ENCODE measurements around the gene ZDHHC14.

The ZDHHC14 gene

DNA sequence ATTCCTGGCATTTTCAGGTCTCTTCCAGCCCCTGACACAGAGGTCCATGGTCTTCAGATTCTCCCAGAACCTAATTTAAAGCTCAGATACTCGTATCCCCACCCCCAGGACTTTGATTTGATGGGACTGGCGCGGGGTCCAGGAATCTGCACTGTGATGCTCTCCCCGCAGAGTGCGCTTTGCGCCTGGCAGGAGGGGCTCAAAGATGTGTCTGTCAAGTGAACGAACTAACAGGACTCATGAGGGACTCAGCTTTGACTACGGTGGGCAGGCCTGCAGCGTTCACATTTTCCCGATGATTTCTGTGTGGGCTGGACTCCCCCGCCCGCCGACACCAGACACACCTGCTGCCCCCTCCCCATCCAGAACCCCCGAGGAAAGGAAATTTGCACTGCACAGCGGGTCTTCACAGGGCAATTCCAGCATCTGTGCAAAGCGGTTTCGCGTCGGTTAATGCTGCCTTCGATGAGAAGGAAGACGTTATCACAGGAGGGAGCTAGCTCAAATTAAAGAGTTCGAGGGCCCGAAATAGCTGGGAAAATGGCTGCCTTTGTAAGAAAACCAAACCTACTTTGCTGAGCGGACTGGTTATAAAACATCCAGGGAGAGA is 90.2 kb downstream of the ZDHHC14 start:
- H2AK5ac ChIP-seq (ENCODE audit: low read depth, low read length) = no peak overlapping the region
- no peak overlapping the region for H2BK15ac ChIP-seq (ENCODE audit: low read length)
- no peak overlapping the region for H3K4me2 ChIP-seq (ENCODE audit: insufficient read depth, low read length, poor library complexity, severe bottlenecking)
- peak overlapping the region; percentile 41 for H3K18ac ChIP-seq (ENCODE audit: low read length)
- no peak overlapping the region for H3K27ac ChIP-seq (replicated peaks; ENCODE audit: low read length)
- no peaks in the 10 kb centered on the region for H3K36me3 ChIP-seq (replicated peaks in 1 of 2; ENCODE audit: control insufficient read depth in 2 of 2, insufficient read depth in 2 of 2, low read length in 2 of 2)
- H2BK12ac ChIP-seq (ENCODE audit: low read length) = no peak overlapping the region
- WGBS, 2 donors (ENCODE audit: extremely low coverage in 2 of 2, insufficient read length in 2 of 2, insufficient replicate concordance in 1 of 2) = no CpG with 5 or more reads among the region's 24 CpGs
- H4K91ac ChIP-seq (ENCODE audit: low read depth, low read length, poor library complexity) = no peak overlapping the region
- no peak overlapping the region for H3K4ac ChIP-seq (ENCODE audit: low read length)
- no peak overlapping the region for H4K8ac ChIP-seq (ENCODE audit: low read depth, low read length)
- H3K4me3 ChIP-seq (ENCODE audit: low read length in 2 of 2) = no peak overlapping the region
- H3K4me1 ChIP-seq (ENCODE audit: control insufficient read depth in 2 of 2, insufficient read depth in 1 of 2, low read depth in 1 of 2, low read length in 2 of 2) = peaks cover under 1% of the 10 kb centered on the region in 2 donors
- no peaks in the 10 kb centered on the region for H3K9me3 ChIP-seq (replicated peaks in 1 of 2; ENCODE audit: control insufficient read depth in 2 of 2, insufficient read depth in 1 of 2, low read depth in 1 of 2, low read length in 2 of 2)
- H3K23ac ChIP-seq (ENCODE audit: low read depth, low read length, poor library complexity) = peak overlapping the region; percentile 39
- H3K14ac ChIP-seq (ENCODE audit: low read length) = no peak overlapping the region
- DNase-seq (ENCODE audit: low spot score) = no peak
- no peak overlapping the region for H3K9ac ChIP-seq (ENCODE audit: low read depth, low read length, poor library complexity)
- H3K79me1 ChIP-seq (ENCODE audit: low read depth, low read length) = no peaks in the 10 kb centered on the region
- no peak overlapping the region for H2BK5ac ChIP-seq (ENCODE audit: low read length)
- peak overlapping the region; percentile 1 for H2AFZ ChIP-seq (ENCODE audit: low read length)
- H3K27me3 ChIP-seq (ENCODE audit: control insufficient read depth in 3 of 3, insufficient read depth in 3 of 3, low read depth in 1 of 3, low read length in 3 of 3) = no peaks in the 10 kb centered on the region
- no peak overlapping the region for H2BK120ac ChIP-seq (ENCODE audit: low read depth, low read length)

GRCh38 chr6:157471895-157472686 is 91.1 kb downstream of the ZDHHC14 start:
- Histone ChIP-seq H3K27ac (replicated peaks; ENCODE audit: low read length) (no peak overlapping the region), H3K4me3 (ENCODE audit: low read length in 2 of 2) (no peak overlapping the region), H3K36me3 (replicated peaks in 1 of 2; ENCODE audit: control insufficient read depth in 2 of 2, insufficient read depth in 2 of 2, low read length in 2 of 2) (no peaks in the 10 kb centered on the region), H4K91ac (ENCODE audit: low read depth, low read length, poor library complexity) (no peak overlapping the region), H3K18ac (ENCODE audit: low read length) (no peak overlapping the region), H3K27me3 (ENCODE audit: control insufficient read depth in 3 of 3, insufficient read depth in 3 of 3, low read depth in 1 of 3, low read length in 3 of 3) (no peaks in the 10 kb centered on the region), H3K4me1 (ENCODE audit: control insufficient read depth in 2 of 2, insufficient read depth in 1 of 2, low read depth in 1 of 2, low read length in 2 of 2) (no peaks in the 10 kb centered on the region), H3K9me3 (replicated peaks in 1 of 2; ENCODE audit: control insufficient read depth in 2 of 2, insufficient read depth in 1 of 2, low read depth in 1 of 2, low read length in 2 of 2) (no peaks in the 10 kb centered on the region), H3K9ac (ENCODE audit: low read depth, low read length, poor library complexity) (no peak overlapping the region), H2BK12ac (ENCODE audit: low read length) (no peak overlapping the region), H3K23ac (ENCODE audit: low read depth, low read length, poor library complexity) (no peak overlapping the region), H2BK15ac (ENCODE audit: low read length) (no peak overlapping the region), H3K4ac (ENCODE audit: low read length) (no peak overlapping the region), H4K8ac (ENCODE audit: low read depth, low read length) (no peak overlapping the region), H3K4me2 (ENCODE audit: insufficient read depth, low read length, poor library complexity, severe bottlenecking) (no peak overlapping the region), H3K79me1 (ENCODE audit: low read depth, low read length) (no peaks in the 10 kb centered on the region), H2BK120ac (ENCODE audit: low read depth, low read length) (no peak overlapping the region), H2AK5ac (ENCODE audit: low read depth, low read length) (peak overlapping the region; percentile 9), H2BK5ac (ENCODE audit: low read length) (no peak overlapping the region), H2AFZ (ENCODE audit: low read length) (no peak overlapping the region), H3K14ac (ENCODE audit: low read length) (no peak overlapping the region)
- WGBS, 2 donors (ENCODE audit: extremely low coverage in 2 of 2, insufficient read length in 2 of 2, insufficient replicate concordance in 1 of 2) = no CpG with 5 or more reads among the region's 17 CpGs
- no peak for DNase-seq (ENCODE audit: low spot score)

DNA sequence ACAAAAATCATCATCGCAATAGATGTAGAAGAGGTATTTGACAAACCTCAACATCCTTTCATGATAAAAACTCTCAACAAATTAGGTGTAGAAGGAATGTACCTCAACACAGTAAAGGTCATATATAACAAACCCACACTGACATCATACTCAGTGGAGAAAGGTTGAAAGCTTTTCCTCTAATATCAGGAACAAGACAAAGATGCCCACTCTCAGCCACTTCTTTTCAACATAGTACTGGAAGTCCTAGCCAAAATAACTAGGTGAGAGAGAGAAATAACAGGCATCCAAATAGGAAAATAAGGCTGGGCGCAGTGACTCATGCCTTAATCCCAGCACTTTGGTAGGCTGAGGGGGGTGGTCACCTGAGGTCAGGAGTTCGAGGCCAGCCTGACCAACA is 95.8 kb downstream of the ZDHHC14 start:
- H3K4me3 ChIP-seq (ENCODE audit: low read length in 2 of 2) = no peak overlapping the region

GRCh38 chr6:157478926-157479325 is 97.9 kb downstream of the ZDHHC14 start:
- no peak overlapping the region for H2BK5ac ChIP-seq (ENCODE audit: low read length)
- no peak overlapping the region for H3K27ac ChIP-seq (replicated peaks; ENCODE audit: low read length)
- H3K4ac ChIP-seq (ENCODE audit: low read length) = no peak overlapping the region
- H3K14ac ChIP-seq (ENCODE audit: low read length) = no peak overlapping the region
- no peaks in the 10 kb centered on the region for H3K4me1 ChIP-seq (ENCODE audit: control insufficient read depth in 2 of 2, insufficient read depth in 1 of 2, low read depth in 1 of 2, low read length in 2 of 2)
- no peak overlapping the region for H2AK5ac ChIP-seq (ENCODE audit: low read depth, low read length)
- no CpG with 5 or more reads among the region's 2 CpGs for WGBS, 2 donors (ENCODE audit: extremely low coverage in 2 of 2, insufficient read length in 2 of 2, insufficient replicate concordance in 1 of 2)
- no peaks in the 10 kb centered on the region for H3K36me3 ChIP-seq (replicated peaks in 1 of 2; ENCODE audit: control insufficient read depth in 2 of 2, insufficient read depth in 2 of 2, low read length in 2 of 2)
- no peak overlapping the region for H3K4me3 ChIP-seq (ENCODE audit: low read length in 2 of 2)
- H3K4me2 ChIP-seq (ENCODE audit: insufficient read depth, low read length, poor library complexity, severe bottlenecking) = no peak overlapping the region
- no peak overlapping the region for H4K91ac ChIP-seq (ENCODE audit: low read depth, low read length, poor library complexity)
- H4K8ac ChIP-seq (ENCODE audit: low read depth, low read length) = no peak overlapping the region
- no peak overlapping the region for H2BK12ac ChIP-seq (ENCODE audit: low read length)
- H2BK120ac ChIP-seq (ENCODE audit: low read depth, low read length) = no peak overlapping the region
- H3K18ac ChIP-seq (ENCODE audit: low read length) = no peak overlapping the region
- no peaks in the 10 kb centered on the region for H3K9me3 ChIP-seq (replicated peaks in 1 of 2; ENCODE audit: control insufficient read depth in 2 of 2, insufficient read depth in 1 of 2, low read depth in 1 of 2, low read length in 2 of 2)
- H3K79me1 ChIP-seq (ENCODE audit: low read depth, low read length) = no peaks in the 10 kb centered on the region
- no peak overlapping the region for H2BK15ac ChIP-seq (ENCODE audit: low read length)
- no peak for DNase-seq (ENCODE audit: low spot score)
- H2AFZ ChIP-seq (ENCODE audit: low read length) = no peak overlapping the region
- no peak overlapping the region for H3K23ac ChIP-seq (ENCODE audit: low read depth, low read length, poor library complexity)
- no peaks in the 10 kb centered on the region for H3K27me3 ChIP-seq (ENCODE audit: control insufficient read depth in 3 of 3, insufficient read depth in 3 of 3, low read depth in 1 of 3, low read length in 3 of 3)
- no peak overlapping the region for H3K9ac ChIP-seq (ENCODE audit: low read depth, low read length, poor library complexity)

More for the DNA sequence above, 95.8 kb downstream of the ZDHHC14 start:
- no CpG with 5 or more reads among the region's 3 CpGs for WGBS, 2 donors (ENCODE audit: extremely low coverage in 2 of 2, insufficient read length in 2 of 2, insufficient replicate concordance in 1 of 2)
- Histone ChIP-seq H3K4me2 (ENCODE audit: insufficient read depth, low read length, poor library complexity, severe bottlenecking) (no peak overlapping the region), H3K14ac (ENCODE audit: low read length) (no peak overlapping the region), H2BK120ac (ENCODE audit: low read depth, low read length) (no peak overlapping the region), H3K79me1 (ENCODE audit: low read depth, low read length) (no peaks in the 10 kb centered on the region), H2BK5ac (ENCODE audit: low read length) (no peak overlapping the region), H4K8ac (ENCODE audit: low read depth, low read length) (no peak overlapping the region), H3K9ac (ENCODE audit: low read depth, low read length, poor library complexity) (no peak overlapping the region), H2AFZ (ENCODE audit: low read length) (no peak overlapping the region), H3K4me1 (ENCODE audit: control insufficient read depth in 2 of 2, insufficient read depth in 1 of 2, low read depth in 1 of 2, low read length in 2 of 2) (no peaks in the 10 kb centered on the region), H3K27me3 (ENCODE audit: control insufficient read depth in 3 of 3, insufficient read depth in 3 of 3, low read depth in 1 of 3, low read length in 3 of 3) (no peaks in the 10 kb centered on the region), H2BK12ac (ENCODE audit: low read length) (no peak overlapping the region), H3K23ac (ENCODE audit: low read depth, low read length, poor library complexity) (no peak overlapping the region), H3K9me3 (replicated peaks in 1 of 2; ENCODE audit: control insufficient read depth in 2 of 2, insufficient read depth in 1 of 2, low read depth in 1 of 2, low read length in 2 of 2) (no peaks in the 10 kb centered on the region), H3K4ac (ENCODE audit: low read length) (no peak overlapping the region), H3K27ac (replicated peaks; ENCODE audit: low read length) (no peak overlapping the region), H2BK15ac (ENCODE audit: low read length) (no peak overlapping the region), H3K36me3 (replicated peaks in 1 of 2; ENCODE audit: control insufficient read depth in 2 of 2, insufficient read depth in 2 of 2, low read length in 2 of 2) (no peaks in the 10 kb centered on the region), H4K91ac (ENCODE audit: low read depth, low read length, poor library complexity) (no peak overlapping the region), H3K18ac (ENCODE audit: low read length) (no peak overlapping the region), H2AK5ac (ENCODE audit: low read depth, low read length) (no peak overlapping the region)
- DNase-seq (ENCODE audit: low spot score) = no peak
